HepG2 (cell line): Measurements from ENCODE around the gene AUTS2. TPM values are rescaled to one million over a fixed set of nuclear protein-coding genes. Genes with fewer than 3 reads are reported as not detected.

Experiments used
- ATAC-seq: fragments of 200-7000 bp; cut with Tn5 transposase; 3 replicates; pipeline ENCODE4 v1.9.1; 2020; ENCODE audit warnings: mild to moderate bottlenecking, moderate library complexity
- BruUV-seq: library from RNA; stranded (reverse); fragments of 400-500 nt; replicated peaks from 2 replicates; lab custom pipeline; 2021; lab: Mats Ljungman, UMichigan
- CTCF ChIA-PET: fragments of 300-600 bp; formaldehyde crosslinking; extraction: SDS; loops from one replicate; lab custom pipeline; 2021; ENCODE audit warnings: low total read pairs, inconsistent platforms, low intra/inter-chr PET ratio; lab: Yijun Ruan, JAX
- POLR2A ChIA-PET: fragments of 350-600 bp; sonication (Branson Sonifier 250); formaldehyde crosslinking; loops from one replicate; lab custom pipeline; 2020; ENCODE audit warnings: antibody characterized with exemption, inconsistent platforms; lab: Yijun Ruan, JAX
- DNase-seq: peaks from one replicate; pipeline ENCODE4 v3.0.0-alpha.2; 2015; ENCODE audit warnings: low spot score
- FAIRE-seq: peaks from 3 replicates; lab custom pipeline; 2011; peaks lifted over from hg19 to GRCh38; lab: Jason Lieb, UNC
- H2AFZ ChIP-seq: one replicate; pipeline ENCODE4 v1.6.1; 2011; ENCODE audit warnings: low read length, inconsistent platforms
- H3K27ac ChIP-seq: fragments of 300-600 bp; 3 replicates; pipeline ENCODE4 v1.8.0; 2011; ENCODE audit warnings: mixed run types, mild to moderate bottlenecking, mixed read lengths, low read length, inconsistent platforms; ENCODE audit not compliant: insufficient read depth; ENCODE audit errors: extremely low read length
- H3K27me3 ChIP-seq, 2 experiments: fragments of 200-600 bp in 1 of 2; 2 replicates in 1 of 2; 3 replicates in 1 of 2; pipeline versions ENCODE4 v1.6.0 to v1.8.0; 2011; ENCODE audit warnings: low read length in 2 of 2, mild to moderate bottlenecking in 2 of 2, moderate library complexity in 2 of 2, inconsistent platforms in 1 of 2; ENCODE audit not compliant: insufficient read depth in 2 of 2, control insufficient read depth in 1 of 2
- H3K36me3 ChIP-seq, 2 experiments: fragments of 200-600 bp in 1 of 2; replicated peaks in 1 of 2; 2 replicates in 1 of 2; 3 replicates in 1 of 2; pipeline versions ENCODE4 v1.5.1 to v1.8.0; 2011; ENCODE audit warnings: low read length in 2 of 2, inconsistent platforms in 1 of 2; ENCODE audit not compliant: insufficient read depth in 2 of 2, control insufficient read depth in 1 of 2
- H3K4me1 ChIP-seq: 2 replicates; pipeline ENCODE4 v1.5.1; 2012; ENCODE audit warnings: low read length, inconsistent platforms; ENCODE audit not compliant: insufficient read depth
- H3K4me2 ChIP-seq: 2 replicates; pipeline ENCODE4 v1.6.0; 2011; ENCODE audit warnings: low read depth, low read length, inconsistent platforms
- H3K4me3 ChIP-seq, 3 experiments: fragments of 200-600 bp in 1 of 3; sonication (generic), shearing (Covaris generic) in 1 of 3; replicated peaks in 1 of 3; 2 replicates each; pipeline ENCODE4 v1.5.1; 2011 to 2016; ENCODE audit warnings: low read length in 3 of 3, inconsistent platforms in 2 of 3, low read depth in 2 of 3, mild to moderate bottlenecking in 2 of 3, control low read depth in 1 of 3, mixed read lengths in 1 of 3; ENCODE audit not compliant: insufficient read depth in 1 of 3
- H3K79me2 ChIP-seq: one replicate; pipeline ENCODE4 v1.6.1; 2011; ENCODE audit warnings: low read length, inconsistent platforms; ENCODE audit not compliant: insufficient read depth
- H3K9ac ChIP-seq: 2 replicates; pipeline ENCODE4 v1.6.0; 2011; ENCODE audit warnings: mild to moderate bottlenecking, low read depth, low read length, inconsistent platforms; ENCODE audit not compliant: insufficient read depth
- H3K9me3 ChIP-seq: 2 replicates; pipeline ENCODE4 v1.5.1; 2012; ENCODE audit warnings: mild to moderate bottlenecking, low read length
- H4K20me1 ChIP-seq: 2 replicates; pipeline ENCODE4 v1.6.0; 2011; ENCODE audit warnings: inconsistent platforms, mild to moderate bottlenecking, low read length, moderate library complexity; ENCODE audit not compliant: insufficient read depth
- IRX3 ChIP-seq: sonication (generic); formaldehyde crosslinking; IDR thresholded peaks from 2 replicates; pipeline ENCODE4 v1.8.1; 2023; ENCODE audit warnings: mild to moderate bottlenecking, low read depth, missing genetic modification reagents, borderline replicate concordance
- JUND ChIP-seq: sonication (generic); formaldehyde crosslinking; IDR thresholded peaks from 2 replicates; pipeline ENCODE4 v1.8.0; 2022; ENCODE audit warnings: mild to moderate bottlenecking, missing genetic modification reagents
- MEF2D ChIP-seq: sonication (generic); formaldehyde crosslinking; IDR thresholded peaks from 2 replicates; pipeline ENCODE4 v1.5.1; 2020; ENCODE audit warnings: mild to moderate bottlenecking, missing genetic modification reagents
- SMAD9 ChIP-seq: sonication (generic); formaldehyde crosslinking; IDR thresholded peaks from 2 replicates; pipeline ENCODE4 v1.5.1; 2020; ENCODE audit warnings: mild to moderate bottlenecking, missing genetic modification reagents
- STAT5B ChIP-seq: sonication (generic); formaldehyde crosslinking; IDR thresholded peaks from 2 replicates; pipeline ENCODE4 v1.4.0; 2020; ENCODE audit warnings: missing genetic modification reagents
- ZNF354B ChIP-seq: sonication (generic); formaldehyde crosslinking; IDR thresholded peaks from 2 replicates; pipeline ENCODE4 v1.8.0; 2022; ENCODE audit warnings: mild to moderate bottlenecking, missing genetic modification reagents
- ZNF598 ChIP-seq: sonication (generic); formaldehyde crosslinking; IDR thresholded peaks from 2 replicates; pipeline ENCODE4 v1.5.1; 2020; ENCODE audit warnings: mild to moderate bottlenecking, missing genetic modification reagents, borderline replicate concordance
- WGBS: methylation state at CpG from one replicate; pipeline ENCODE4 v1.1.6; 2017; ENCODE audit warnings: low lambda C conversion rate; 5-methylcytosine and 5-hydroxymethylcytosine counted together
- in situ Hi-C: cut with HindIII; loops from 2 replicates; pipeline ENCODE4 v1.10.0; 2017; ENCODE audit warnings: low pct_unique_long_range_greater_than_20kb; ENCODE audit not compliant: extremely low pct_ligation_motif_present
- intact Hi-C: fragments of 100-400 bp; cut with micrococcal nuclease; formaldehyde crosslinking; loops from one replicate; pipeline ENCODE4 v1.10.0; 2022; ENCODE audit not compliant: unreplicated experiment
- polyA plus RNA-seq, 8 experiments: library from polyadenylated mRNA; depleted of rRNA in 3 of 8; stranded (reverse) in 7 of 8; unstranded in 1 of 8; fragments of >200 nt; fragmentation: Illumina TruSeq in 4 of 8; extraction: Trizol in 4 of 8; gene quantifications; 2 replicates each; pipeline versions ENCODE4 v1.2.1 to v1.2.3, GENCODE V29; 2011 to 2016; ENCODE audit warnings: low read depth in 4 of 8, missing spikeins in 1 of 8, mixed read lengths in 1 of 8; ENCODE audit not compliant: insufficient read depth in 1 of 8
- total RNA-seq, 5 experiments: library from RNA; depleted of rRNA; stranded (reverse); fragments of >200 nt; fragmentation: Illumina TruSeq; extraction: Trizol; gene quantifications; 2 replicates each; pipeline ENCODE4 v1.2.3, GENCODE V29; 2016; ENCODE audit warnings: low read depth in 1 of 5
- TF ChIP-seq, protein P1 (sequence below): sonication (generic); formaldehyde crosslinking; IDR thresholded peaks from 2 replicates; pipeline ENCODE4 v1.5.1; 2020; ENCODE audit warnings: missing genetic modification reagents, mild to moderate bottlenecking, borderline replicate concordance
- TF ChIP-seq, protein P2 (sequence below): sonication (generic); formaldehyde crosslinking; IDR thresholded peaks from 2 replicates; pipeline ENCODE4 v1.4.0; 2020; ENCODE audit warnings: low read depth, missing genetic modification reagents

AUTS2 gene
- total and polyA plus RNA-seq, 2 of the 13 experiments (the other 11 are each of a cell fraction or from before 2014, with no cell fraction given): 0.38 TPM; not detected in 1

DNA sequence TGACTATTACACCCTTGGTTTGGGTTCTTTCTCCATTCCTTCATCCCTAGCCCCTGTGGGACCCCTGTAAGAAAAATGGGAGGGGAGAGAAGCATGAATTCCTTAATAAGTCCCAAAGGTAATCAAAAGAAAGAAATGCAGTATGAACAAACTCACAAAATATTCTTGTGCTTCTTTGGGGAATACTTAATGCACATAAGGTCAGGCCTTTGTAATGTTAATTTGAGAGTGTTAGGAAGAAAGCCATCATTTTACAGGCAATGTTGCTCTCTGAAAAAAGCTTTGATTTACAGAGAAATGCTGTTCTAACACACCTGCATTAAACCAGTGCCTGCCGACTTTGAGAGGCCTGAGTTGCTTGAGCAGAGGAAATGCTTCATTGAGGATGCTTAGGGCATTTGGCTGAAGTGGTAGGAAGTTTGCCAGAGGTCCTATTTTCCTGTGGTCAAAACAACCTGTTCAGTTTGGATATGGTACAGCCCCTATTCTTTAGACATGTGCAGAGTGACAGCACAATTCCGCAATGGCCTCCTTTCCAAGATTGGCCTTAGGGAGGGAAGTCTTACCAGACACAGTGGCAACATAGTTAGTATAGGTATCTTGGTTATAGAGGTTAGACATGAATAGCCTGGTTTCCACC lies 643.4 kb downstream of the AUTS2 start:
- Histone ChIP-seq H2AFZ (no peak overlapping the region), H3K9ac (no peak overlapping the region), H4K20me1 (no peaks in the 10 kb centered on the region), H3K79me2 (no peaks in the 10 kb centered on the region), H3K4me1 (no peaks in the 10 kb centered on the region), H3K4me3 (no peak overlapping the region), H3K9me3 (no peaks in the 10 kb centered on the region), H3K4me2 (no peak overlapping the region), H3K27ac (no peak overlapping the region), H3K36me3 (no peaks in the 10 kb centered on the region), H3K27me3 (no peaks in the 10 kb centered on the region)
- no peak for ATAC-seq
- BruUV-seq: no TSS peak
- TF ChIP-seq STAT5B (CRISPR knock-in tag) (no peak), JUND (CRISPR knock-in tag) (no peak), MEF2D (no peak), ZNF354B (no peak)
- CTCF ChIA-PET: no interaction called here
- no peak for FAIRE-seq
- intact Hi-C loops (no loop called here), in situ Hi-C loops (no loop called here)
- POLR2A ChIA-PET: no interaction called here
- 21% methylated on average over 2 of the region's 2 CpGs for WGBS
- no peak for DNase-seq

DNA sequence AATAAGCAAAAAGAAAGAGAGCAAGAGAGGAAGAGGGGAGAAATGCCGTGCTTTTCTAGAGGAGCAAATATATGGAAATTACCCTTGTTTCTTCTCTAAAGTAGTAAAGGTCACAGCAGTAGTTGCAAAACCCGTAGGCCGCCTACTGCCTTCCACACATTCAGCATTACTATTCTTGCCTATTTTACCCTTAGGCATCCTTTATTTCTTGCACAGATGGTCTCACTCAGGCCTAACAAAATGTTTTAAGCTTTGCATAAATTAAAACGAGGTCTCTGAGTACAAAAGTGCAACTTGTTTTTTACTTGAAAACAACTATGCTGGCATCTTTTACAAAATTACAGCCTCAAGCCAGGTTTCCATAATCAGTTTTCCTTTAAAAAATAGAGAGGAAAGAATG lies 644.6 kb downstream of the AUTS2 start:
- ChIA-PET CTCF (no interaction called here), POLR2A (no interaction called here)
- 27% methylated on average over 4 of the region's 4 CpGs for WGBS

More for the DNA sequence above, 644.6 kb downstream of the AUTS2 start:
- intact Hi-C loops: no loop called here
- no peak overlapping the region for H3K9ac ChIP-seq
- no peaks in the 10 kb centered on the region for H3K4me1 ChIP-seq
- no peak for TF ChIP-seq ZNF598 (CRISPR knock-in tag)
- TF ChIP-seq, protein P1, sequence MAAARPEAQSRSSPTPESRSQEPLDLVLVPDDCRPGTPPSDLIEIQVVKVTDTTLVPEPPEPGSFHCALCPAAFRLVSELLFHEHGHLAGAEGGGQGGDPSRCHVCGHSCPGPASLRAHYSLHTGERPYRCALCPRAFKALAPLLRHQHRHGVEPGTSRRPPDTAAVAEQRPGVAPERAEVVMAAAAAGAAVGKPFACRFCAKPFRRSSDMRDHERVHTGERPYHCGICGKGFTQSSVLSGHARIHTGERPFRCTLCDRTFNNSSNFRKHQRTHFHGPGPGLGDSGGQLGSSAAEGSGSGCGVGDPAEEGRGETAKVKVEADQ (CRISPR knock-in tag): no peak
- TF ChIP-seq, protein P2, sequence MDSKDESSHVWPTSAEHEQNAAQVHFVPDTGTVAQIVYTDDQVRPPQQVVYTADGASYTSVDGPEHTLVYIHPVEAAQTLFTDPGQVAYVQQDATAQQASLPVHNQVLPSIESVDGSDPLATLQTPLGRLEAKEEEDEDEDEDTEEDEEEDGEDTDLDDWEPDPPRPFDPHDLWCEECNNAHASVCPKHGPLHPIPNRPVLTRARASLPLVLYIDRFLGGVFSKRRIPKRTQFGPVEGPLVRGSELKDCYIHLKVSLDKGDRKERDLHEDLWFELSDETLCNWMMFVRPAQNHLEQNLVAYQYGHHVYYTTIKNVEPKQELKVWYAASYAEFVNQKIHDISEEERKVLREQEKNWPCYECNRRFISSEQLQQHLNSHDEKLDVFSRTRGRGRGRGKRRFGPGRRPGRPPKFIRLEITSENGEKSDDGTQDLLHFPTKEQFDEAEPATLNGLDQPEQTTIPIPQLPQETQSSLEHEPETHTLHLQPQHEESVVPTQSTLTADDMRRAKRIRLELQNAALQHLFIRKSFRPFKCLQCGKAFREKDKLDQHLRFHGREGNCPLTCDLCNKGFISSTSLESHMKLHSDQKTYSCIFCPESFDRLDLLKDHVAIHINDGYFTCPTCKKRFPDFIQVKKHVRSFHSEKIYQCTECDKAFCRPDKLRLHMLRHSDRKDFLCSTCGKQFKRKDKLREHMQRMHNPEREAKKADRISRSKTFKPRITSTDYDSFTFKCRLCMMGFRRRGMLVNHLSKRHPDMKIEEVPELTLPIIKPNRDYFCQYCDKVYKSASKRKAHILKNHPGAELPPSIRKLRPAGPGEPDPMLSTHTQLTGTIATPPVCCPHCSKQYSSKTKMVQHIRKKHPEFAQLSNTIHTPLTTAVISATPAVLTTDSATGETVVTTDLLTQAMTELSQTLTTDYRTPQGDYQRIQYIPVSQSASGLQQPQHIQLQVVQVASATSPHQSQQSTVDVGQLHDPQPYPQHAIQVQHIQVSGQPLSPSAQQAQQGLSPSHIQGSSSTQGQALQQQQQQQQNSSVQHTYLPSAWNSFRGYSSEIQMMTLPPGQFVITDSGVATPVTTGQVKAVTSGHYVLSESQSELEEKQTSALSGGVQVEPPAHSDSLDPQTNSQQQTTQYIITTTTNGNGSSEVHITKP (CRISPR knock-in tag): no peak
- no peak for TF ChIP-seq IRX3 (CRISPR knock-in tag)
- TF ChIP-seq SMAD9 (CRISPR knock-in tag): no peak
- no TSS peak for BruUV-seq
- no peaks in the 10 kb centered on the region for H3K27me3 ChIP-seq
- H2AFZ ChIP-seq: no peak overlapping the region
- in situ Hi-C loops: no loop called here
- DNase-seq (no peak), FAIRE-seq (no peak), ATAC-seq (no peak)
- H3K9me3 ChIP-seq: no peaks in the 10 kb centered on the region
- H3K4me2 ChIP-seq: no peak overlapping the region
- no peaks in the 10 kb centered on the region for H4K20me1 ChIP-seq
- no peaks in the 10 kb centered on the region for H3K36me3 ChIP-seq
- H3K27ac ChIP-seq: no peak overlapping the region
- no peak overlapping the region for H3K4me3 ChIP-seq
- H3K79me2 ChIP-seq: no peaks in the 10 kb centered on the region
